Lower leg skin (tissue), 3 donors: Measurements from ENCODE around the gene GALE.

Source experiments
- POLR2A ChIP-seq, 2 donors: fragments of 450-650 bp; IDR thresholded peaks; one replicate each; pipeline ENCODE4 v1.6.1; 2016 to 2017; ENCODE audit warnings: antibody characterized with exemption in 2 of 2, mild to moderate bottlenecking in 1 of 2, moderate library complexity in 1 of 2
- TF ChIP-seq, protein P1 (sequence below), 3 donors: fragments of 450-650 bp; IDR thresholded peaks; one replicate each; pipeline ENCODE4 v1.5.1; 2016; ENCODE audit warnings: antibody characterized with exemption in 3 of 3, mild to moderate bottlenecking in 3 of 3, moderate library complexity in 2 of 3

DNA sequence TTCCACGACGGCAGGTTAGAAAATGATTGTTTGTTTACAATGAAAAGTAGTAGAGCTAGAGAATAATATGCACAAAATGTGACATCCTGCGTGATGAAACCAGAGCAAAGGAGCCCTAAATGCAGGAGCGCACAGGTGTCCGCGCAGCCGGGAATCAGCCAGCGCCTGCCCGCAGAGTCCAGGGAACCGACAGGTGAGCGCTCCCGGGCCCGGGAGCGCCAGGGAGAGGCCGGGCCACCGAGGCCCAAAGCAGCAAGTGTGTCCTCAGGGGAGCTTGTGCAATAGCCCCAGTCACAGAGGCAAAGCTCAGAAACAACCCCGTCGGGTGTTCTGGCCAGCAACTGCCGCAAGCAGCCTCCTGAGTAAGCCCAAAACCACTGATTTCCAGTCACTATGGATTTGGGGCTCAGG is 789 bp upstream of the GALE start:
- TF ChIP-seq, protein P1, sequence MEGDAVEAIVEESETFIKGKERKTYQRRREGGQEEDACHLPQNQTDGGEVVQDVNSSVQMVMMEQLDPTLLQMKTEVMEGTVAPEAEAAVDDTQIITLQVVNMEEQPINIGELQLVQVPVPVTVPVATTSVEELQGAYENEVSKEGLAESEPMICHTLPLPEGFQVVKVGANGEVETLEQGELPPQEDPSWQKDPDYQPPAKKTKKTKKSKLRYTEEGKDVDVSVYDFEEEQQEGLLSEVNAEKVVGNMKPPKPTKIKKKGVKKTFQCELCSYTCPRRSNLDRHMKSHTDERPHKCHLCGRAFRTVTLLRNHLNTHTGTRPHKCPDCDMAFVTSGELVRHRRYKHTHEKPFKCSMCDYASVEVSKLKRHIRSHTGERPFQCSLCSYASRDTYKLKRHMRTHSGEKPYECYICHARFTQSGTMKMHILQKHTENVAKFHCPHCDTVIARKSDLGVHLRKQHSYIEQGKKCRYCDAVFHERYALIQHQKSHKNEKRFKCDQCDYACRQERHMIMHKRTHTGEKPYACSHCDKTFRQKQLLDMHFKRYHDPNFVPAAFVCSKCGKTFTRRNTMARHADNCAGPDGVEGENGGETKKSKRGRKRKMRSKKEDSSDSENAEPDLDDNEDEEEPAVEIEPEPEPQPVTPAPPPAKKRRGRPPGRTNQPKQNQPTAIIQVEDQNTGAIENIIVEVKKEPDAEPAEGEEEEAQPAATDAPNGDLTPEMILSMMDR (IDR thresholded peaks at IDR 0.05): no peak
- no peak for TF ChIP-seq POLR2A (IDR thresholded peaks at IDR 0.05)
